IMR-90 (cell line): ENCODE results near the gene IL1RAPL1. TPM values are rescaled to one million over a fixed set of nuclear protein-coding genes. Genes with fewer than 3 reads are reported as not detected.

Source experiments
- ATAC-seq: fragments of 200-7000 bp; cut with Tn5 transposase; 2 replicates; pipeline ENCODE4 v1.9.1; 2020; ENCODE audit warnings: low read depth, mild to moderate bottlenecking, moderate library complexity
- BruUV-seq: library from RNA; stranded (reverse); fragments of 400-500 nt; replicated peaks from 2 replicates; lab custom pipeline; 2021; lab: Mats Ljungman, UMichigan
- CTCF ChIA-PET: fragments of 300-600 bp; formaldehyde crosslinking; extraction: SDS; loops from one replicate; lab custom pipeline; 2021; ENCODE audit warnings: antibody characterized with exemption; lab: Yijun Ruan, JAX
- POLR2A ChIA-PET: fragments of 300-600 bp; sonication (Branson Sonifier 250); formaldehyde crosslinking; loops from one replicate; lab custom pipeline; 2022; ENCODE audit warnings: antibody characterized with exemption; ENCODE audit not compliant: unreplicated experiment; lab: Charles Lee
- DNase-seq: peaks from one replicate; pipeline ENCODE4 v3.0.0; 2013
- H2AFZ ChIP-seq: replicated peaks from 2 replicates; pipeline ENCODE3; 2013; ENCODE audit warnings: low read length, mild to moderate bottlenecking; ENCODE audit not compliant: poor library complexity
- H2AK5ac ChIP-seq: 2 replicates; pipeline ENCODE4 v1.6.1; 2013; ENCODE audit warnings: low read depth, low read length, inconsistent platforms
- H2AK9ac ChIP-seq: replicated peaks from 2 replicates; pipeline ENCODE3; 2013; ENCODE audit warnings: mild to moderate bottlenecking, low read depth, low read length, moderate library complexity; ENCODE audit not compliant: poor library complexity
- H2BK120ac ChIP-seq: 2 replicates; pipeline ENCODE4 v1.6.1; 2013; ENCODE audit warnings: low read depth, low read length, inconsistent platforms
- H2BK15ac ChIP-seq: 3 replicates; pipeline ENCODE4 v1.6.1; 2013; ENCODE audit warnings: low read depth, low read length, inconsistent platforms
- H2BK20ac ChIP-seq: 2 replicates; pipeline ENCODE4 v1.6.1; 2013; ENCODE audit warnings: low read depth, mild to moderate bottlenecking, inconsistent platforms, low read length, moderate library complexity
- H2BK5ac ChIP-seq: 2 replicates; pipeline ENCODE4 v1.6.1; 2013; ENCODE audit warnings: mild to moderate bottlenecking, low read depth, low read length, inconsistent platforms; ENCODE audit not compliant: poor library complexity, severe bottlenecking
- H3K14ac ChIP-seq: replicated peaks from 2 replicates; pipeline ENCODE4 v1.6.1; 2013; ENCODE audit warnings: low read depth, low read length, inconsistent platforms
- H3K18ac ChIP-seq: 2 replicates; pipeline ENCODE4 v1.6.1; 2013; ENCODE audit warnings: low read depth, low read length, control low read depth
- H3K23ac ChIP-seq: 2 replicates; pipeline ENCODE4 v1.6.1; 2013; ENCODE audit warnings: low read depth, low read length, inconsistent platforms
- H3K27ac ChIP-seq: 2 replicates; pipeline ENCODE4 v1.5.1; 2013; ENCODE audit warnings: mild to moderate bottlenecking, control low read depth, low read length; ENCODE audit not compliant: insufficient read depth
- H3K27me3 ChIP-seq: 2 replicates; pipeline ENCODE4 v1.6.1; 2013; ENCODE audit warnings: low read length; ENCODE audit not compliant: control insufficient read depth, insufficient read depth
- H3K36me3 ChIP-seq: 2 replicates; pipeline ENCODE4 v1.6.1; 2013; ENCODE audit warnings: low read length, mixed read lengths; ENCODE audit not compliant: control insufficient read depth, insufficient read depth
- H3K4ac ChIP-seq: 2 replicates; pipeline ENCODE4 v1.6.1; 2013; ENCODE audit warnings: low read depth, low read length, inconsistent platforms
- H3K4me1 ChIP-seq: 2 replicates; pipeline ENCODE4 v1.6.1; 2013; ENCODE audit warnings: low read length, mixed read lengths; ENCODE audit not compliant: control insufficient read depth, insufficient read depth
- H3K4me2 ChIP-seq: 2 replicates; pipeline ENCODE4 v1.6.1; 2013; ENCODE audit warnings: low read depth, mild to moderate bottlenecking, control low read depth, low read length, moderate library complexity
- H3K4me3 ChIP-seq: 2 replicates; pipeline ENCODE4 v1.5.1; 2013; ENCODE audit warnings: low read depth, mild to moderate bottlenecking, control low read depth, low read length, moderate library complexity; ENCODE audit not compliant: insufficient read depth
- H3K56ac ChIP-seq: 2 replicates; pipeline ENCODE4 v1.6.1; 2013; ENCODE audit warnings: low read length, inconsistent platforms; ENCODE audit not compliant: insufficient read depth; ENCODE audit errors: extremely low read depth
- H3K79me1 ChIP-seq, 2 experiments: 2 replicates each; pipeline ENCODE4 v1.6.1; 2013; ENCODE audit warnings: low read length in 2 of 2, inconsistent platforms in 1 of 2, low read depth in 1 of 2
- H3K9ac ChIP-seq: 2 replicates; pipeline ENCODE4 v1.6.1; 2013; ENCODE audit warnings: low read depth, low read length, control low read depth
- H3K9me1 ChIP-seq: 2 replicates; pipeline ENCODE4 v1.6.1; 2013; ENCODE audit warnings: low read length, inconsistent platforms; ENCODE audit not compliant: insufficient read depth
- H3K9me3 ChIP-seq: 2 replicates; pipeline ENCODE4 v1.6.1; 2013; ENCODE audit warnings: low read length; ENCODE audit not compliant: control insufficient read depth, insufficient read depth
- H4K20me1 ChIP-seq: 2 replicates; pipeline ENCODE4 v1.6.1; 2013; ENCODE audit warnings: low read length, inconsistent platforms; ENCODE audit not compliant: insufficient read depth
- H4K5ac ChIP-seq: 2 replicates; pipeline ENCODE4 v1.6.1; 2013; ENCODE audit warnings: mild to moderate bottlenecking, low read depth, low read length, control low read depth
- H4K8ac ChIP-seq, 2 experiments: 2 replicates each; pipeline ENCODE4 v1.6.1; 2013; ENCODE audit warnings: low read depth in 2 of 2, low read length in 2 of 2, control low read depth in 1 of 2, inconsistent platforms in 1 of 2
- H4K91ac ChIP-seq: 2 replicates; pipeline ENCODE4 v1.6.1; 2013; ENCODE audit warnings: low read depth, low read length, inconsistent platforms; ENCODE audit not compliant: insufficient read depth
- BHLHE40 ChIP-seq: fragments of 150-350 bp; IDR thresholded peaks from 2 replicates; pipeline ENCODE4 v1.6.1; 2016; ENCODE audit warnings: mild to moderate bottlenecking, low read depth, low read length
- MAZ ChIP-seq: IDR thresholded peaks from 2 replicates; pipeline ENCODE4 v1.6.1; 2012; ENCODE audit warnings: low read depth, mild to moderate bottlenecking, low read length, improper control_type of control experiment, moderate library complexity, borderline replicate concordance
- NFE2L2 ChIP-seq: fragments of 150-350 bp; IDR thresholded peaks from 2 replicates; pipeline ENCODE4 v1.6.1; 2016; ENCODE audit warnings: low read depth, mild to moderate bottlenecking, low read length
- POLR2A ChIP-seq: IDR thresholded peaks from 2 replicates; pipeline ENCODE4 v1.6.1; 2012; ENCODE audit warnings: mild to moderate bottlenecking, low read depth, low read length
- RCOR1 ChIP-seq: IDR thresholded peaks from 2 replicates; pipeline ENCODE4 v1.6.1; 2012; ENCODE audit warnings: mild to moderate bottlenecking, low read length, improper control_type of control experiment; ENCODE audit not compliant: insufficient replicate concordance
- RFX5 ChIP-seq: IDR thresholded peaks from 2 replicates; pipeline ENCODE4 v1.8.0; 2012; ENCODE audit warnings: low read depth, mild to moderate bottlenecking, low read length, moderate library complexity
- SMC3 ChIP-seq: fragments of 150-350 bp; IDR thresholded peaks from 2 replicates; pipeline ENCODE4 v1.6.1; 2016; ENCODE audit warnings: low read depth, mild to moderate bottlenecking, antibody characterized with exemption, low read length, moderate library complexity
- dilution Hi-C: fragments of 300-500 bp; cut with HindIII; formaldehyde crosslinking; loops from one replicate; pipeline ENCODE4 v1.14.3; 2018; ENCODE audit warnings: low sequenced_read_pairs; ENCODE audit not compliant: unreplicated experiment
- in situ Hi-C: fragments of 300-500 bp; cut with MboI; formaldehyde crosslinking; loops from 3 replicates; pipeline ENCODE4 v1.14.3; 2019; ENCODE audit warnings: low sequenced_read_pairs, inconsistent platforms, mixed read lengths
- intact Hi-C: fragments of 100-400 bp; cut with micrococcal nuclease; formaldehyde crosslinking; loops from 2 replicates; pipeline ENCODE4 v1.10.0; 2022
- polyA plus RNA-seq, 3 experiments: library from polyadenylated mRNA; depleted of rRNA; stranded (reverse); fragments of >200 nt; gene quantifications; 2 replicates each; pipeline ENCODE4 v1.2.3, GENCODE V29; 2012; ENCODE audit warnings: low replicate concordance in 1 of 3
- total RNA-seq: library from RNA; depleted of rRNA; stranded (reverse); fragments of >200 nt; gene quantifications from 2 replicates; pipeline ENCODE4 v1.2.3, GENCODE V29; 2012
- TF ChIP-seq, protein P1 (sequence below): fragments of 150-350 bp; IDR thresholded peaks from 2 replicates; pipeline ENCODE4 v1.6.1; 2016; ENCODE audit warnings: low read depth, mild to moderate bottlenecking, low read length, moderate library complexity, borderline replicate concordance
- TF ChIP-seq, protein P2 (sequence below): conservative IDR thresholded peaks from 2 replicates; pipeline ENCODE4 v1.5.1; 2012; ENCODE audit warnings: mild to moderate bottlenecking, low read depth, low read length, improper control_type of control experiment

Gene IL1RAPL1
- total and polyA plus RNA-seq, 2 of the 4 experiments (the other 2 are of a cell fraction), result 1.5 to 9.0 TPM

DNA sequence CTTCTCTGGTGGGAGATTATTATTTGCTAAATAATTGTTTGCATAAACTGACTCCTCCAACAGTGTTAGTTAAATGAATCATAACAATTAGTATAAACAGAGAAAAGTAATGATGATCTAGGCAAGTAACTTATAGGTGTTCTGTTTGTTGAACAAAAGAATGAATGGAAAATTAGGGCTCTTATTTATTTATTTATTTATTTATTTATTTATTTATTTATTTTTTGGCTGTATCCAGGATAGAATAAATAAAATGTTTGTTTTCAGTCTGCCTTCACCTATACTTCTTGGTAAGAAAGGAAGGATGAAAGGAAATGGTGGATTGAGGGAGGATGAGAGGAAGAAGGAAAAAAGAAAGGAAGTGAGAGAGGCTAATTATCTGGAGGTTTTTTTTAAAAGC is 1066.5 kb downstream of the IL1RAPL1 start:
- no peak overlapping the region for H4K8ac ChIP-seq
- ChIA-PET POLR2A (no interaction called here), CTCF (no interaction called here)
- H2AK5ac ChIP-seq, result no peak overlapping the region
- intact Hi-C loops (no loop called here), dilution Hi-C loops (no loop called here), in situ Hi-C loops (no loop called here)
- H3K18ac ChIP-seq, result no peak overlapping the region
- H3K9ac ChIP-seq, result no peak overlapping the region
- no peaks in the 10 kb centered on the region for H3K4me1 ChIP-seq
- no peak overlapping the region for H3K56ac ChIP-seq
- H3K9me3 ChIP-seq, result no peaks in the 10 kb centered on the region
- no peaks in the 10 kb centered on the region for H3K36me3 ChIP-seq
- no peak overlapping the region for H3K4ac ChIP-seq
- H2BK5ac ChIP-seq, result no peak overlapping the region
- H3K9me1 ChIP-seq, result no peaks in the 10 kb centered on the region
- no peak for DNase-seq
- no TSS peak for BruUV-seq
- H3K4me3 ChIP-seq, result no peak overlapping the region
- no peak overlapping the region for H2BK20ac ChIP-seq
- no peak overlapping the region for H4K91ac ChIP-seq
- H3K14ac ChIP-seq, result no peak overlapping the region
- H4K5ac ChIP-seq, result no peak overlapping the region
- TF ChIP-seq RCOR1 (no peak), NFE2L2 (no peak), SMC3 (no peak), MAZ (no peak), RFX5 (no peak), POLR2A (no peak), BHLHE40 (no peak)
- TF ChIP-seq, protein P1, sequence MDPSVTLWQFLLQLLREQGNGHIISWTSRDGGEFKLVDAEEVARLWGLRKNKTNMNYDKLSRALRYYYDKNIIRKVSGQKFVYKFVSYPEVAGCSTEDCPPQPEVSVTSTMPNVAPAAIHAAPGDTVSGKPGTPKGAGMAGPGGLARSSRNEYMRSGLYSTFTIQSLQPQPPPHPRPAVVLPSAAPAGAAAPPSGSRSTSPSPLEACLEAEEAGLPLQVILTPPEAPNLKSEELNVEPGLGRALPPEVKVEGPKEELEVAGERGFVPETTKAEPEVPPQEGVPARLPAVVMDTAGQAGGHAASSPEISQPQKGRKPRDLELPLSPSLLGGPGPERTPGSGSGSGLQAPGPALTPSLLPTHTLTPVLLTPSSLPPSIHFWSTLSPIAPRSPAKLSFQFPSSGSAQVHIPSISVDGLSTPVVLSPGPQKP, result no peak
- TF ChIP-seq, protein P2, sequence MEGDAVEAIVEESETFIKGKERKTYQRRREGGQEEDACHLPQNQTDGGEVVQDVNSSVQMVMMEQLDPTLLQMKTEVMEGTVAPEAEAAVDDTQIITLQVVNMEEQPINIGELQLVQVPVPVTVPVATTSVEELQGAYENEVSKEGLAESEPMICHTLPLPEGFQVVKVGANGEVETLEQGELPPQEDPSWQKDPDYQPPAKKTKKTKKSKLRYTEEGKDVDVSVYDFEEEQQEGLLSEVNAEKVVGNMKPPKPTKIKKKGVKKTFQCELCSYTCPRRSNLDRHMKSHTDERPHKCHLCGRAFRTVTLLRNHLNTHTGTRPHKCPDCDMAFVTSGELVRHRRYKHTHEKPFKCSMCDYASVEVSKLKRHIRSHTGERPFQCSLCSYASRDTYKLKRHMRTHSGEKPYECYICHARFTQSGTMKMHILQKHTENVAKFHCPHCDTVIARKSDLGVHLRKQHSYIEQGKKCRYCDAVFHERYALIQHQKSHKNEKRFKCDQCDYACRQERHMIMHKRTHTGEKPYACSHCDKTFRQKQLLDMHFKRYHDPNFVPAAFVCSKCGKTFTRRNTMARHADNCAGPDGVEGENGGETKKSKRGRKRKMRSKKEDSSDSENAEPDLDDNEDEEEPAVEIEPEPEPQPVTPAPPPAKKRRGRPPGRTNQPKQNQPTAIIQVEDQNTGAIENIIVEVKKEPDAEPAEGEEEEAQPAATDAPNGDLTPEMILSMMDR, result no peak
- H3K27ac ChIP-seq, result no peak overlapping the region
- H3K4me2 ChIP-seq, result no peak overlapping the region
- H2AK9ac ChIP-seq, result no peak overlapping the region
- H4K20me1 ChIP-seq, result no peaks in the 10 kb centered on the region
- no peak for ATAC-seq
- no peak overlapping the region for H2BK15ac ChIP-seq
- H3K27me3 ChIP-seq, result no peaks in the 10 kb centered on the region
- H3K79me1 ChIP-seq, result no peaks in the 10 kb centered on the region; a peak in 1 of 4 replicates
- H2AFZ ChIP-seq, result no peak overlapping the region
- H3K23ac ChIP-seq, result no peak overlapping the region
- H2BK120ac ChIP-seq, result no peak overlapping the region
